ENCODE measurements around the gene RPS14.

The RPS14 gene

DNA sequence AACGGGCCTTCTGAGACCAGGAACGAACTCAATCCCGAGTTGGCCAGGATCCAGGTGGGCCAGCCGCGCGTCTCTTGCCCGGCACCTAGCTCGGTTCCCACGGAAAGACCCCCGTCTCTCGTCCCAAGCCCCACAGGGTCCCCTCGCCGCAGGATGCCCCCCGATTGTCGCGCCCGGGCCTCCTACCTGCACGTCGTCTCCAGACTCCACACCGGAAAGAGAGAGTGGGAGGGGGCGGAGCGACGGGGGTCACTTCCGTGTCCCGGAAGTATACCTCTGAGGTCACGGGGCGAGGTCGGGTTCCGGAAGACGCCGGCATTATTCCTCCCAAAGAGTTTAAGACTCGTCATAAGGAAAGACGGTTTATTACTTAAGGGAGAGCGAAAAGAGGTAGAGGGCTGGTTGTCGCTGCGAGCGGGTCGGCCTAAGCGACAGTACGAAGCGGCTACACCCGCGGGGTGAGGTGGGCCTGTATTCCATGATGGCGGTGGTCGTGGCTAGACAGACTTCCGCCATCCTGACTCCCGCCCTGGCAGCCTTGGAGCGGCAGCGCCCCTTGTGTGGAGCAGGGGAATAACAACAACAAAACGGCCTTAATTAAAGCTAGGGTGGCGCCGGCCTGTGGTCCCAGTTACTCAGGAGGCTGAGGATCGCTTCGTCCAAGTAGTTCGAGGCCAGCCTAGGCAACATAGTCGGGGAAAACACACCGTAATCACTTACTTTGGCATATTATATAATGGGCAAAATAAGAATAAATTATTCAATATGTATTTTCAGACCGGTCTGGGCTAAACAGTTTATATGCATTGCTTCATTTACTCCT, at the start of gene RPS14:
TSS of gene RPS14 (minus strand) at position 223 of the 823 bp plus-strand sequence. CDS start 2,006 bp downstream, outside the sequence.
- peak; percentile 80 for DNase-seq (ENCODE audit: low read depth in 2 of 2)

DNA sequence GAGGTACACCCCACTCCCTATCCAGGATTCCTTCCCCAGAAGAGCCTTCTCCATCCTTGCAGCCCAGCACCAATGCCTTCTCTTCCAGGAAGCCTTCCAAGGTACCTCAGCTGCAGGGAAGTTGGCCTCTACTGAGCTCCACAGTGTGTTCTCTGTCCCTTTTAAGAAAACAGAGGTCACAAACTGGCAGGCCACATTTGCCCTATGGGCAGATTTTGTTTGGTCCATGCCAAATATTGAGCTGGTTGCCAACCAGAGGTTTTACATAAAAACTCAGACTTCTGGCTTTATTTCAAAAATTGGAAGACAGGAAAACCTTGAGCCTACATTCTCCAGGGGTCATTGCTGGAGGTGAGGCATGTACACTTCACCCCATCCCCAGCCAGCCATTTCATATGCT, 49.4 kb upstream of the RPS14 start:
- DNase-seq (ENCODE audit: low read depth in 2 of 2), result no peak

DNA sequence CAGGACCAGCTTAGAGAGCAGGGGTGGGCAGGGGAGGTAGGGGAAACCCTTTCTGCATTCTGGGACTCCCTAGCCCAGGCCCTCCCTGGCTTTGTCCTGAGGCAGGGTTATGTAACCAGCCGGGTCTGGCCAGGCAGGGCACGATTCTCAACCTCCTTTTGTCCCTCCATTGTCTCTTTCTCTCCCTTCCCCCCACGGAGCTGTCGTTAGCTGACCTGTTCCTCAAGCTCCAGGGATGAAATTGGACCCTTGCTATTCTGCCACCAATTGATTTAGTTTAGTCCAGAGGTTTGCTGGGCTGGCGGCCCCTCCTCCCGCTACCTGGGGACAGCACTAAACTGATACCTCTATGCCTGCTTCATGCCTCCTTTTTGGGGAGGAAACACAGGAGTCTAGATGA, 49.0 kb upstream of the RPS14 start:
- no peak for DNase-seq (ENCODE audit: low read depth in 2 of 2)

DNA sequence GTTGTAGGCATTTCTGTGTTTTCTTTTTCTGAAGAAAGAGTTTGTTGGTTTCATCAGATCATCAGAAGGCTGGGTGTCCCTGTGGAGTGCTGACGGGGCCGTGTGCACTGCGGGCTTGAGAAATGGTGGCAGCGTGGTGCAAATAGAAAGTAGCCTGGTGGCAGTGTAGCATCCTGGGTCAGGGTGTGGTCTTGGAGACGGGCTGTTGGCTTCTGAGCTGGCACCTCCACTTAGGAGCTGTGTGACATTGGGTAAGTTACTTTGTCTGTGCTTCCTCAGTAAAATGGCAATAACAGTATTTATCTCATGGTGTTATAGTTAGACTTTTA, 48.4 kb upstream of the RPS14 start:
- no peak for DNase-seq (ENCODE audit: low read depth in 2 of 2)

DNA sequence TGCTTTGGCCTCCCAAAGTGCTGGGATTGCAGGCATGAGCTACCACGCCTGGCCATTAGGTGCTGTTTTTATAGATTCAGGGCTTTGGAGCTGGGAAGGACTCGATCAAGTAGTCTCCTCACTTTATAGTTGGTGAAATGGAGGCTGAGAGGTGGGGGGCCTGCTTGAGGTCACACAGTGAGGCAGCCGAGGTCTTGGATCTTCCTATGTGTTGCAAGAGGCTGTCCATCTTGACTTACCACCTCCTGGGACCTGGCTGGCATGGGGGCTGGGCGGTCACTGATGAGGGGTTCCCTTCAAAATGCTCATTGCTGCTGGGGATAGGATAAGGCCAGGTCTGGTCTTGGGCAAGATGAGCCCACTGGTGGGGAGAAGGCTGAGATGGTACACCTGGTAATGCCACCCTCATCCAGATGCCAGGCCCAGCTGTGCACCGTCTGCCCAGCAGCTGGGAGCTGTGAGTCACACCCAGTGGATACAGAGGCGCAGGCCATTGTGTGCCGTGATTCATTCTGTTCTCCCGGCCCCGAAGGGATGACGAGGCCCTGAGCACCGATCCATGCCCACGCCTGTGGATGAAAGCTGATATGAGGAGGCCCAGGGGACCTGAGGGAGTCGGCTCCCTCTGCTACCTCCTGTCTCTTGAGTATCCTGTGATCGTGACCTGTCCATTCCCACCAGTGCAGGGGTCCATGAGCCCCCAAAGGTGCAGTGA, 47.9 kb upstream of the RPS14 start:
- DNase-seq (ENCODE audit: low read depth in 2 of 2), result peak in 1 of 2 experiments; percentile 62

DNA sequence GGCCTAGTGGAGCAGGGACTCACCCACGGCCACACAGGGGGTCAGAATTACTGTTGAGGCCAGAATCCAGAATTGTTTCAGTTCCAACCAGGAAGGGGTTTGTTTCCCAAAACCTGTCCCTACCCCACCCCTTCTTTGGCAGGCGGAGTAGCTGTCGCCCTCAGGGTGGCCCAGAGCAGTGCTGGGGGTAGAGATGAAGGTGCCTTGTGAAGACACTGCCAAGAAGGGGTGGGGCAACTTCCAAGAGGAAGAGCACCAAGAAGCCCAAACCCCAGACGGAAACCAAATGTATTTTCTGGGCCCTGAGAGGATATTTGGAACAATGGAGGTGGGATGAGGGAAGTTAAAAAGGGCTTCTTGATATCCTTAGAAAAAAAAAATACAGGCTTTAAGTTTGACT, 47.0 kb upstream of the RPS14 start:
- no peak for DNase-seq (ENCODE audit: low read depth in 2 of 2)

DNA sequence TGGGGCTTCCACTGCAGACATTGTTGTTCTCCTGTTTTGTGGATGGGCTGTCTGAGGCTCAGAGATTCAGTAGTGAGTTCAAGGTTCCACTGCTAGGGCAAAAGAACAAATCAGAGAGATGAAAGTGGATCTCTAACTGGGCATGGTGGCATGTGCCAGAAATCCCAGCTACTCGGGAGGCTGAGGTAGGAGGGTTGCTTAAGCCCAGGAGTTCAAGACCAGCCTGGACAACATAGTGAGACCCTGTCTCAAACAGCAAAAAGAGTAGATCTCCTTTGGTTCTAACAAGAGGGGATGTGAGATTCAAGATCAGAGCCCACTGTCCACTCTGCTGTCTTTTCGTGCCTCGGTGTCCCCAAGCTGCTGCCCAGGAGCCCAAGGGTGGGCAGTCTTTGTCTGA, 46.6 kb upstream of the RPS14 start:
- no peak for DNase-seq (ENCODE audit: low read depth in 2 of 2)

DNA sequence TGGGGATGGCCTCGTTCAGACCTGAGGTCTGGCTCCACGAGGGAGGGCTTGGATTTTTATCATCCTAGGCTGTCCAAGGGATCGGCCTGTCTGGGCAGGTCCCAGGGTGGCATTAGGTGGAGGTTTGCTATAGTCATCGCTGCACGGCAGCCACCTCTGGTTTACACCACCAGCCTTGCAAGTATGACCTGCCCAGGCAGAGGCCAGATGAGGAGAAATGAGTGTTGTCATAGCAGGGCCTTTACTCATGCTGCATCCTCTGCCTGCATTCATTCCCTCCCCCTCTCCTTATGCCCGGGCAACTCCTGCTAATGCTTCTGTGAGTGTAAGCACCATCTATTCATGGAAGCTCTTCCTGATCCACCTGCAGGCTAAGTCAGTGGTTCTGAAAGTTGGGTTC, 43.1 kb upstream of the RPS14 start:
- DNase-seq (ENCODE audit: low read depth in 2 of 2), result no peak

DNA sequence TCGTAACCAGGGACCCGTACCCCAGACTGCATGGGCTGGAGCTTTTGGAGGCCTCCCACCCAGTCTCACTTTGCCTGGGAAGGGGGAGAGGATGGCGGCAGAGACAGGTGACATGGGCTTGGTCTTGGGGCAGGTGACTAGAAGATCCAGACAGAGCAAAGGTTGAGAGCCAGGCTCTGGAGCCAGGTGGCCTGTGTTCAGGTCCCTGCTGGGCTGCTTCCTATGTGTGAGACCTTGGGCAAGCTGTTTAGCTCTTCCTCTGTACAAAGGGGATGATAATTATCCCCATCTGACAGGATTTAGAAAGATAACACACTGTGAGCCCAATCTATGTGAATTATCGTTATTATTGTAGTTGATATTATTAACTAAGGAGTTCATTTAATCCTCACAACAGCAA, 42.3 kb upstream of the RPS14 start:
- no peak for DNase-seq (ENCODE audit: low read depth in 2 of 2)

DNA sequence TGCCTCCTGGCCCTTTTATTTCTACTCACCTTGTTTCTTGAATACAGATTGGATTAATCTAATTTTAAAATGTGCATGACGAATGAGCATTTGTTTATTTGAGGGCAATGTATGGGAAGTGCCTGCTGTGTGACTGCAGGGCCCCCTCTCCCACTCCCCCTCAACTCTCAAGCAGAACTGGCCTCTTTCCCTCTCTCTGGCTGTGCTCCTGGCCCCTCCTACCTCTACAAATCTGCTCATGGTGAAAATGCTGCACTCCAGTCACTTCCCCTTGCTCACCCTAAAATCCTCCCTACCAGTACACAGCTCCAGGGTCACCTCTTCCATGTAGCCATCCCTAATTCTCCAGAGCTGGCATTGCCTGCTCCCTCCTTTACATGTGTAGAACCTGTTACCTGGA, 41.2 kb upstream of the RPS14 start:
- no peak for DNase-seq (ENCODE audit: low read depth in 2 of 2)

DNA sequence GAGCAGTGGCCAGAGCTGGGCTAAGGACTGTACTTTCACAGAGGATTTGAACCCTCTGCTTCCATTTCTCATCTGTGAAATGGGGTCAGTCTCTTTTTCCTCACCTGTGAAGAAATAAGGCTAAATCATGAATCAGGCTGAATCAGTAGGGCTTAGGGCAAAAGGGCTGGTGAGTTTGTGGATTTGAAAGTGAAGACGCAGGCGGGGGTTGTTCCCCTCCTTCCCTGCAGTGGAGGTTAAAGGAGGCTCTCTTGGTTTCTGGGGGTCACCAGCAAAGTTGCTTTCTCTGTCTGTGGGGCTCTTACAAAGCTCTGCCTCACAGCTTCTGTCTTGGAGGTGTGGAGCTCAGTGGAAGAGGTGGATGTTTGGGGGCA, 40.7 kb upstream of the RPS14 start:
- DNase-seq (ENCODE audit: low read depth in 2 of 2), result no peak

DNA sequence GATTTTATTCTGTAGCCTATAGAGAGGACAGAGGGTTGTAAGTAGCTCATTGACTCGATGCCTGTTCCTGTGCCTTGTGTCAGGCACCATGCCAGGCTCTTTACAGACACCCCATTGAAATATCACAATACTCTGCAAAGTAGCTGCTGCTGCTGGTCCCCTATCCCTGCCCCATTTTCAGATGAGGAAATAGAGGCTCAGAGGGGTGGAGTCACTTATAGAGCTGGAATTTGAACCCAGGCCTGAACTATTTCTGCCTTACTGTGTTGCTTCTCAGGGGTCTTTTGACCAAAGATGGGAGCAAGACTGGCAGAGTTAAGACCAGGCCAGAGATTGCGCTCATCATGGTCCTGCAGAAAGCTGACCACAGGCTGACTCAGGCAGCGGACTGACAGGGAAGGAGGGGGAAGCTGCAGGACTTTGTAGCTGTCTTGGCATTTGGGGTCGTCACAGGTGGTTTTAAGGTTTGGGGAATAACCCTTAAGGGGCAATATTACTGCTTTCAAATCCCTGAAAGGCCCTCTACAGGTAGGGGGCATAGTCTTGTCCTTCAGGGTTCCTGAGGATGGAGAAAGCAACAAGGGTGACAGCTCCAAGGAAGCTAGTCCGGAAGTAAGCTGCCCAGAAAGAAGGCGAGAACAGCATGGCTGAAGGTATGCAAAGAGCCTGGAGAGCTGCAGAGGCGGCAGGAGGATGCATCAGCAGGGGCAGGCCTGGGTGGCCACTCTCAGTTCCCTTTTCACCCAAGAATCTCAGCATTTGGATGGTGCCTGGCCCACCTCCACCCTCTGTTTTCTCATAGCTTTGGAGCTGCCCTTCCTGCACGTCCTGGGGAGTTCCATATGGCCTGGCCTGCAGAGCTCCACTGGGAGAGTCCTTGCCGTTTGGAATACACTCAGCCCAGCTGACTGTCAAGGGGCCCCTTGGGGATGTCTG, 40.1 kb upstream of the RPS14 start:
- no peak for DNase-seq (ENCODE audit: low read depth in 2 of 2)

DNA sequence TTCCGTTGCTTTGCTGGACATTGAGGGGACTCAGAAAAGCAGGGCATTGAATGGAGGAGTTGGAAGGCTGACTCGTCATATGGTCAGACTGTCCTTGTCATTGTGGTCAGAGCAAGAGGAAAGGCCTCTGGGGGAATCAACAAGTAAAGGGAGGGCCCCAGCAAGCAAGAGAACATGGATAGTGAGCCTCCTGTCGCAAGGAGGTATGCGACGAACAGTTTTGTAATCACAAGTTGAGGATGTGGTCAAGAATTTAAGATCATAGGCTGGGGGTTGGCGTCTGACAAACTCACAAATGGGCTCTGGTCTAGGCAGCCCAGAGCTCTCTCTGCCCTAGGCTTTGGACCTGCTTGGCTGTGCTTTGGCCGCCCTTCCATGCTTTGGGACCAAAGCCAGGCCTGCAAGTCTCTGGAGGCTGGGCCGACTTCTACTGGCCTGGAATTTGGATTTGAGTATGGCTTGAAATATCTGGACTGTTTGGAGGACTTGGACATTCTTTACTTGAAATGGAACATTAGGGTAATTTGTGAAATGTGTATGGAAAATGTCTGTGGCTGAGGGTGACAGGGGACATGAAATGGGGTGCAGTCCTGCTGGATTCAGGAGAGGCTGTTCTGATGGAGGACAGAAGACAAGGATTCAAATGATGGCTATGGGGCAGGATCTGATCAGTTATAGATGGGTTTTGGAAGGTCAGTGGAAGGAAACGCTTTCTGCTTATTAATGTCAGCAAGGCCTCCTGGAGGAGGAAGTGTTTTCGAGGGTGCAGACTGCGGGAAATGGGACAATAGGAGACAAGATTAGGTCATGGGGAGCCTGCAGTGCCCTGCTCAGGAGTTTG, 39.2 kb upstream of the RPS14 start:
- DNase-seq (ENCODE audit: low read depth in 2 of 2), result no peak

DNA sequence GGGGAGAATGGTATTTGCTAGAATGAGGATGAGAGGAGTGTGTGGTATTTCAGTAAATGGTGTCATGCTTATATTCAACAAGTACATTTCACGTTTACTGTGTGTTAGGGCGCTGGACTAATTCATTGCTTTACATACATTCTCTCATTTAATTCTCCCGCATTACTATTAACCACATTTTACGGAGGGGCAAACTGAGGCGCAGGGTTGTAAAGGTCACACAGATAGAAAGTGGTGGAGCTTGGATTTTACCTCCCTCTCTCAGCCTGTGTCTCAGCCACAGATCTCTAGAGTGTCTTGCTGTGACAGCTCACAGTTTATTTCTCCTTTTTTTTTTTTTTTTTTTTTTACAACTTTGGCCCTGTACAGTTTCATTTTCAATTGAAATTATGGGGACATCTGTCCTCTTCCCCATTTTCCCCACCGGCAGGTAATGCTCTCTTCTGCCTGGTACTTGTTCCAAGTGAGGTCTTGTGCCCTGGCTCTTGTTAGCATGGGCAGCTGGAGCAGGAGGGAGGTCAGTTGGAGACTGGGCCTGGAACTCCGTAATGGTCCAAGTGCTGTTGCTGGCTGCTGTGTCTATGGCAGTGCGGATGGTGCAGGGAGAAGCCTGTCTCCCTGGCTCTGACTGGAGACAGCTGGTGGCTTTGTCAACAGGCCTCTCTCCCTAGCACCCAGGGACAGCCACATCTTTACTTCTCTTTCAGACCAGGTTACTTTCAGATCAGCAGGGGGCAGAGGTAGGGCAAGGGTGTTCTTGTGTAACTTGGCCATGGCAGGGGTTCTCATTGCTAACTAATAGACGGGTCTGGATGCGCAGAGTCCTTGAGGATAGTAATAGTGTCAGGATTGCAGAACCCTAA, 37.9 kb upstream of the RPS14 start:
- DNase-seq (ENCODE audit: low read depth in 2 of 2), result no peak

DNA sequence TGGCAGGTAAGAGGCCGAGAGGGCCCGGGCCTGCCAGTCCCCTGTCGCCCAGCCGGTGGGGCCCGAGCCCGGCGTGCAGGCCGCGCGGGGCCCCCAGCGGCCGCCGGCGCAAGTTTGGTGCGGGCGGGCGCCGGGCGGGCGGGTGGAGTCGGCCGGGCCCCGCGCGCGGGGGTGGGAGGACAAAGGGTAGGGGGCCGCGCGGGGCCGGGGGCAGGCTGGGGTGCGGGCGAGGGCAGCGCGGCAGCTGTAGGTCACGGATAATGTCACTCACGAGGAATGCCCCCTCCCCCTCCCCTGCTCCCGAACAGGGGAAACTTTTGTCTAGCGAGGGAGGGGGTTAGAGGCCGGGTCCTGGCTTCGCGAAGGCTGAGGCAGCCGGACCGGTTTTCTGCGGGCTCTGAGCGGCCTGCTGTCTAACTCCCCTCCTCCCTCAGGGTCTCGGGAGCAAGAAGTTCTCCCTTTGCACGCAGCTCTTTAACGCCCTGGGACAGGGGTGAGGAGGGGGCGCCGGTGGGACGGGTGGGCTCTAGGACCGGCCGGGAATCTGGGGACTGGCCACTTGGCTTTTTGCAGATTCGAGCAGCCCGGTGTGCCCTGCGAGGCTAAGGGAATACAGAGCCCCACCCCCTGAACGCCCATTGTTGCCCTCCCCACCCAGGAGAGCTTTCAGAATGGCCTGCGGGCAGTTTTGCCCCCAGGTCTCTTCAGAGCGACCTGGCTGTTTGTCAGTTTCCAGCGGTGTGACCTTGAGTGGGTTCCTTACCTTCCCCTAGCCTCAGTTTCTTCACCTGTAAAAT, 37.1 kb upstream of the RPS14 start:
- no peak for DNase-seq (ENCODE audit: low read depth in 2 of 2)

DNA sequence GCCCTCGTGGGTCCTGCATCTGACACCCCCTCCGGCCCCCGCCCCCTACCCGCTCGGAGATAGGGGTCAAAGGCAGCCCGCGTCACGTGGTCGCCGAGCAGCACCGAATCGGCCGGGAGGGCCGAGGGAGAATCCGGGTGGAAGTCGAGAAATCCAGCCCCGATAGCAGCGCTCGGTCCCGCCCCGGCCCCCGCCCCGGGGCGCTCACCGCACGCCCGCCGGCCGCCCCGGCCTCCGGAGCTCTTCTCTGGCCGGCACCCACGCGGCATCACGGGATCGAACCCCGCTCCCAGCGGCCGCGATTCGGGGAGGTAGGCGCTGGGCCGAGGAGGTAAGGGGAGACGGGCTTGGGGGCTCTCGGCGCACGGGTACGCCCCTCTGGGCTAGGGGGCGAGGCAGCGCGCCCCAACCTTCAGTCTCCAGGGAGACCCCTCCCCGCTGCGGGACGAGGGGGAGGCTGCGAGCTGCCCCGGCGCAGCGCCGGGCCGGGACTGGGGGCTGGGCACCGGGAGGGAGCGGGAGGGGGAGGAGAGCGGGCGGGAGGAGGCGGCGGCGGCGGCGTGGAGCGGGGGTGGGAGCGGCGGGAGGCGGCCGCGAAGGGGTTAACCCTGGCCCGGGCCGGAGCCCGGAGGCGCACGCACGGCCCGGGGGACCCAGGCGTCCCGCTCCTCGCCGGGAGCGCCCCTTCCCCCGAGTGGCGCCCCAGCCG, 36.3 kb upstream of the RPS14 start:
- DNase-seq (ENCODE audit: low read depth in 2 of 2), result no peak

DNA sequence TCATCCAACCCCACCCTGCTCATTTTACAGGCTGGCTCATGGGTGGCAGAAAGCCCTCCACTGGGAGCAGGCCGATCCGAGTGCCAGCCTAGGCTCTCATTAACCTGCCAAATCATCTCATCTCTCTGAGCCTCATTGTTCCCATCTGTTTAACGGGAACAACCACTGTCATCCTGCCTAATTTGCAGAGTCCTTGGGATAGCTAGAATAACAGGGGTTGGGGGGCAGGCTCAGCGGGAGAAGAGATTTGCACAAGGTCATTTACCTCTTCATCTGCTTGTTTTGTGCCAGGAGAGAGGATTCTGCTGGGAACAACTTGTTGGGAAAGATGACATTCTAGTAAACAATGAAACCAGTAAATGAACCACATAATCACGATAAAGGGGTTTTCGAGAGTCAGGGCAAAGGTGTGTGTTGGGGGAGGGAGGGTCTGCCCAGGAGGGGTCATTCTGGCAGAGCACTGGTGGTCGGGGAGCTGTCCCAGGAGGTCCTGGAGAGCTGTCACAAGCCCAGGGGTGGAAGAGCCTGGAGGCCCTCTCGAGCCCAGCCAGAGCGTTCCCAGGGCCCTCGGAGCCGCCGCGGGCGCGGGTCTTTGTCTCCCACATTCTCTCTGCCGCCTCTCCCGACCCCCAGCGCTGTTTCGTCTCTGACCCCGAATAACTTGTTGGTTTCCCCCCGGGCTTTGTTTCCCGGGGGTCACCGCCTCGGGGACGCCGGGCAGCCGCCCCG, 35.6 kb upstream of the RPS14 start:
- DNase-seq (ENCODE audit: low read depth in 2 of 2), result no peak

DNA sequence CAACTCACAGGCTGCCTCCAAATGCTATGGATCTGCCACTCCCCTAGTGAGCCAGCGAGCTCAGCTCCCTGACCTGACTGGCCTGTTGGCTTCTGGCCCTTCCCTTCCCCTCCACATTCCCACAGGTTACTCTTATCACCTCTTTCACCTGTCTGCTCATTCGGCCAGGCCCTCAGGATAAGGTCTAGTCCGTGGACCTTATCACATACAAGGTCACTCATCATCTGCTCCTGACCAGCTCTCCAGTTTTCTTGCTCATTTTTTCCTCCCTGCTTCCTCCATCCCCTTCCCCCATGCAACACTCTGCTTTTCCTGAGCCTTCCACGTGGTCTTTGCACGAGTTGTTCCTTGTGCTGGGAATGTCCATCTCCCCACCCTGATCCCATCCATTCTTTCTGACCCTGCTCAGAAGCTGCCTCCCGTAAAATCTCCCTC, 32.5 kb upstream of the RPS14 start:
- DNase-seq (ENCODE audit: low read depth in 2 of 2), result no peak

DNA sequence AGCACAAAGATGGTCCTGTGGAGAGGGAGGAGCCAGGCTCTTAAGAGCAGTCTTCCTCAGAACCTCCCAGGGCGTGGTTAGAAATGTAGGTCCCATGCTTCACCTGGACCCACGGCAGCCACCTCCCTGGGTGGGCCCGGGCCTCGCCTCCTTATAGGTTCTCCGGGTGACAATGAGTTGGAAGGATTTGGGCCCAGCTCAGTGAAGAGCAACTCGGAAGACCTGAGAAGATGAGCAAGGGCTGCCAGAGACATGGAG, 32.1 kb upstream of the RPS14 start:
- DNase-seq (ENCODE audit: low read depth in 2 of 2), result no peak
